SKM-1 treated with dmso at 0.1 percent for 144 hours (cell line): ENCODE data around the gene CNTNAP3.
"Not testable (repeated sequence)": the region's sequence is repeated elsewhere in the genome, so short reads cannot be mapped to it uniquely, and the experiment has no call there.

ENCODE experiments used
- DNase-seq: peaks from one replicate; lab custom pipeline; 2025; ENCODE audit not compliant: unreplicated experiment; lab: John Stamatoyannopoulos, UW

The CNTNAP3 gene

GRCh38 chr9:39073537-39073936 is 214.4 kb downstream of the CNTNAP3 start:
- DNase-seq, result not testable (repeated sequence)

DNA sequence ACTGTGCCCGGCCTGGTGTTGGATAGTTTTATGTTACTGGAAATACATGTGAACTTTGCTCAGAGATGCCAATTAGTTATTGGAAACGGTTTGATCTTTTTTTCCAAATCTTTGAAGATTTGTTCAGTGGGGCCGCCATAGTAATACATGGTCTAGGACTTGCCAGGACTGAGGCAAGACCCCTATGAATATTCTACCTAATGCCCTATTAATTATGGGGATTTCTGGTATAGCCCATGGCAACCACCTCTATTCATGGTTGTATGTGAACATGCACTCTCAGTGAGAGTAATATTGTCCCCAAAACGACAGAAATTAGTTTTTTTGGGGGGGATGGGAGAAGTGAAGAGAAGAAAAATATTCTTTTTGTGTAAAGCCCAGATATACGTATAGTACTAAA is 220.3 kb downstream of the CNTNAP3 start:
- DNase-seq, result not testable (repeated sequence)

DNA sequence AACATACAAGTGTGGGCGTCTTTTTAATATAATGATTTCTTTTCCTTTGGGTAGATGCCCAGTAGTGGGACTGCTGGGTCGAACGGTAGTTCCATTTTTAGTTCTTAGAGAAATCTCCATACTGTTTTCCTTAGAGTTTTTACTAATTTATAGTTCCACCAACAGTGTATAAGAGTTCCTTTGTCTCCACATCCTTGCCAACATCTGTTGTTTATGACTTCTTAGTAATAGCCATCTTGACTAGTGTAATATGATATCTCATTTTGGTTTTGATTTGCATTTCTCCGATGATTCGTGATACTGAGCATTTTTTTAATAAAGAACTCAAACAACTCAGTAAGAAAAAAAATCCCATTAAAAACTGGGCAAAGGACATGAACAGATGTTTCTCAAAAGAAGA is 225.0 kb downstream of the CNTNAP3 start:
- DNase-seq, result not testable (repeated sequence)

DNA sequence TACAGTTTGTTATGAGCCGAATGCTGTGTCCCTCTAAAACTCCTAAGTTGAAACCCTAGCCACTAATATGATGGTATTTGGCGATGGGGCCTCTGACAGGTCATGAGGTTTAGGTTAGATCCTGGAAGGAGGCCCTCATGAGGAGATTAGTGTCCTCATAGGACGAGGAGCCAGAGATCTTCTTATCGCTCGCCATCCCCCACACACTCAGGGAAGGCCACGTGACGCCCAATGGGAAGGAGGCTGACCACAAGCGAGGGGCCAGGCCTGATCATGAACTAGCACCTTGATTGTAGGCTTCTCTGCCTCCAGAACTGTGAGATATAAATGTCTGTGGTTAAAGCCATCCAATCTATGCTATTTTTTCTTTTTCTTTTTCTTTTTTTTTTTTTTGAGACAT is 233.5 kb downstream of the CNTNAP3 start:
- not testable (repeated sequence) for DNase-seq

DNA sequence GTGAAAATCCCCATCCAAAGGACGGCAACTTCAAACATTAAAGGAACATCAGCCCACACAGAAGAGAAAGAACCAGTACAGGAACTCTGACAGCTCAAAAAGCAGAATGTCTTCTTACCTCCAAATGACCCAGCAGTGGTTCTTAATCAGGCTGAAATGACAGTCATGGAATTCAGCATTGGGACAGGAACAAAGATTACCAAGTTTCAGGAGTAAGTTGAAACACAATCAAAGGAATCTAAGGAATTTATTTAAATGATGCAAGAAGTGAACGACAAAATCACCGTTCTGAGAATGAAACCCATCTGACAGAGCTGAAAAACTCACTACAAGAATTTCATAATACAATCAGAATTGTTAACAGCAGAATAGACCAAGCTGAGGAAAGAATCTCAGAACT is 241.1 kb downstream of the CNTNAP3 start:
- not testable (repeated sequence) for DNase-seq

DNA sequence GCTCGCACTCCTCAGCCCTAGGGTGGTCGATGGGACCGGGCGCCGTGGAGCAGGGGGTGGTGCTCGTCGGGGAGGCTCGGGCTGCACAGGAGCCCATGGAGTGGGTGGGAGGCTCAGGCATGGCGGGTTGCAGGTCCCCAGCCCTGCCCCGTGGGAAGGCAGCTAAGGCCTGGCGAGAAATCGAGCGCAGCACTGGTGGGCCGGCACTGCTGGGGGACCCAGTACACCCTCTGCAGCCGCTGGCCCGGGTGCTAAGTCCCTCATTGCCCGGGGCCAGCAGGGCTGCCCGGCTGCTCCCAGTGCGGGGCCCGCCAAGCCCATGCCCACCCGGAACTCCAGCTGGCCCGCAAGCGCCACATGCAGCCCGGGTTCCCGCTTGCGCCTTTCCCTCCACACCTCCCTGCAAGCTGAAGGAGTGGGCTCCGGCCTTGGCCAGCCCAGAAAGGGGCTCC is 245.6 kb downstream of the CNTNAP3 start:
- DNase-seq, result not testable (repeated sequence)

- not testable (repeated sequence) for DNase-seq
Observed at GRCh38 chr9:39041774-39042173, 246.2 kb downstream of the CNTNAP3 start.

DNA sequence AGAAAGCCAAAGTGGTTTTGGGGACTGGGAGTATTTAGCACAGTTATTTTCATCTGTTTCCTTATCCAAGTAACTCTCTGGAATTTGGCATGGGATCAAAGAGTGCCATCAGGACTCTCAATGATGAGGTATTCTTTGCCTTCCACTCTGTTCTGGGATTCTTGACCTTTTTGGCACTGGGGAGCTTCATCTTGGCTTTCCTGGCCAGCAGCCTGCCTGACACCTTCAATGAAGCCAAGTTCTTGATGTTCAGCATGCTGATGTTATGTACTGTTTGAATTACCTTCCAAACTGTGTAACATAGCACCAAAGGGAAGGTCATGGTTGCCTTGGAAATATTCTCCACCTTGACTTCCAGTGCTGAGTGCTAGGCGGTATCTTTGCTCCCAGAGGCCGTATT is 248.8 kb downstream of the CNTNAP3 start:
- not testable (repeated sequence) for DNase-seq

- not testable (repeated sequence) for DNase-seq
Observed at GRCh38 chr9:39038221-39038620, 249.7 kb downstream of the CNTNAP3 start.

DNA sequence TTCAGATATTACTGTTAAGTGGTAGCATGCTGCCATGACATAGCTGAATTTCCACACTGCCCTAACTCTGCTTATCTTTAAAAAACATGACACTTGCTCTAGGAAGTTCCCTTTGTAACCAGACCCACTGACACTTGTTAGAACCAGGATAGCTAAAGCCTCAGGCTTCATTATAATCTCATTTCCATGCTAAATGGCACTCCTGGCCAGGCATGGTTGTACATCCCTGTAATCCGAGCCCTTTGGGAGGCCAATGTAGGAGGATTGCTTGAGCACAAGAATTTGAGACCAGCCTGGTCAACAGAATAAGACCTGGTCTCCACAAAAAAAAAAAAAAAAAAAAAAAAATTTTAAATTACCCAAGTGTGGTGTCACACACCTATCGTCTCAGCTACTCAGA is 254.1 kb downstream of the CNTNAP3 start:
- not testable (repeated sequence) for DNase-seq

DNA sequence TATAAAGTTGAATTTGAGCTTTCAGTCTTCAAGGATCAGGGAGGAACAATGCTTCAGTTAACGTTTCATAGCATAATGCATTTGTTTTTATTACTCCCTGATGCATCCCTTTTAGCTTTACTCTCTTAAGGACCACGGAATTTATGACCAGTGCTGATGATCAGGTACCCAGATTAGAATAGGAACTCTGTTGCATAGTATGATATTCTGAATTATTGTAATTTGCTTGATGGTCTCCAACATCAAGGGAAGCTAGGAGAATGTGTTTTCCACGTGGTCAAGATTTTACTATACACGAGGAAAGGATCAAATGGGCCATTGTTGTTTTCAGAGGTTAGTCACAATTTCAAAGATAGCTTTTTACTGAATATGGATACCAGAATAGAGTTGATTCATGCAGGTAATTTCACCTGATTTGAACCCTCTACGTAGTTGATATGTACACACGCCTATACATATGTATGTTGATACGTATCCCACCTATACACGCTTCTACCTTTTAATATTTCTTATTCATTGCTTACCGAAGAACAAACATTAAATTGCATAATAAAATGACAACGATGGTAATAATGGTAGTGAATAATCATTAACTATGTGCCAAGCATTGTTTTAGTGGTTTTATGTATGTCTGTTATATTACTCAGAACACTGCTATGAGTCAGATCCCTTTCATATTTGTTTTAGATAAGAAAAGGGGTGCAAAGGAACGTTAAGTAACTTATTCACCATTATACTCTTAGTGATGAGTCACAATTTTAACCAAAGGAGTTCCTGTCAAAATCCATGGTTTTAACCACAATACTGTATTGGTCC is 257.6 kb downstream of the CNTNAP3 start:
- DNase-seq, result not testable (repeated sequence)

GRCh38 chr9:39028855-39029254 is 259.1 kb downstream of the CNTNAP3 start:
- DNase-seq, result not testable (repeated sequence)

- DNase-seq, result not testable (repeated sequence)
Observed at GRCh38 chr9:39028168-39028567, 259.8 kb downstream of the CNTNAP3 start.

DNA sequence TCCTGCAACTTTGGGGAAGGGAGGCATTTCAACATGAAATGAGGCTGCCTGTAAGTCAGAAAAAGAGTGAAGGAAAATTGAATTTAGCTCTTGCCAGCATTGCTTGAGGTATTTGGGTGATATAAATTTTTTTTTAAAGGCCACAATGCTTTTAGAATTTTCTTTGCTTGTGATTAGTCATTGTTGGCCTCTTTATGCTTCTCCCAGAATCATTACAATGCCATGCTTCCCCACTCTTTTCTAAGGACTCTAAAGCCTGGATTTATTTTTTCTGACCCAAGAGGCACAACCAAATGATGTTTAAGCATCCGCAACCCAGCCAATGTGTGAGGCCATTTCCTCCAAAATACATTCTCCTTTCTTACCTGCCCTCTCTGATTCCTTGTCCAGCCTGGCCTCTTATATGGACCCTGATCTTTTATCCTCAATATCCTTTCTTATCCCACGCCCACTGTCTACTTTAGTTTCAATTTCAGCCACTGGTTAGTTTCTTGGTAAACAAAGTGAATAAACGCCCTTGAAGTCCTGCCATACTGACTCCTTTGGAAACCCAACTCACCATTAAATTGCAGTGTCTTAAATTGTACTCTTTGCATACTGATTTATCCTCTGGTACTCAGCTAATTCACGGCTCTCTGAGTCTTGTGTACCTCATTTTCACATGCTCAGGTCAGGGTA is 261.9 kb downstream of the CNTNAP3 start:
- not testable (repeated sequence) for DNase-seq
